ENCODE results near the gene BMAL2. TPM values are rescaled to one million over a fixed set of nuclear protein-coding genes. Genes with fewer than 3 reads are reported as not detected.

BMAL2 gene
- 10 to 100 TPM; 23.1 to 47.1 (median 39.9) TPM for total RNA-seq (2021; fragmentation: NEBNext Ultra II Directional; extraction: Animal tissue kit (Norgen Biotek cat#: 25700))
- long read RNA-seq, partial matches to known transcripts = 0 of 2 reads
- long read RNA-seq, other reads (novel, unspliced or antisense) = 2 of 2 reads

- Mint-ChIP-seq H3K4me1 (ENCODE audit: low read depth) (peaks cover 72% of the 10 kb centered on the region), H3K4me3 (peak within 1 kb of the TSS; percentile 92), H3K36me3 (ENCODE audit: low read depth) (peaks cover 2% of the 10 kb centered on the region; the same call in 1 of the 2 replicates), H3K27ac (peak within 1 kb of the TSS; percentile 95), H3K27me3 (ENCODE audit: insufficient read depth) (no peaks in the 10 kb centered on the region; the same call in 1 of the 2 replicates), H3K9me3 (no peaks in the 10 kb centered on the region)
- no peak for DNase-seq
- TF ChIP-seq CTCF (IDR thresholded peaks at IDR 0.05) = no peak
These were observed at the start of gene BMAL2 for GRCh38 chr12:27332714-27333402. Gene BMAL2, plus strand, starts transcription at chr12:27332836. Its CDS starts 237 bp downstream, at chr12:27333073.

GRCh38 chr12:27284021-27284420, 48.6 kb upstream of the BMAL2 start:
- DNase-seq = no peak
- no peak for TF ChIP-seq CTCF (IDR thresholded peaks at IDR 0.05)
- Mint-ChIP-seq H3K27me3 (ENCODE audit: insufficient read depth) (no peaks in the 10 kb centered on the region; the same call in 1 of the 2 replicates), H3K27ac (peak overlapping the region; percentile 76; the same call in 1 of the 2 replicates), H3K4me1 (ENCODE audit: low read depth) (peaks cover 35% of the 10 kb centered on the region), H3K4me3 (no peak overlapping the region), H3K36me3 (ENCODE audit: low read depth) (no peaks in the 10 kb centered on the region), H3K9me3 (no peaks in the 10 kb centered on the region)

- peak overlapping the region; percentile 76 for H3K27ac Mint-ChIP-seq
- peak overlapping the region; percentile 36 for H3K4me3 Mint-ChIP-seq
- DNase-seq = peak; percentile 64
- no peak for TF ChIP-seq CTCF (IDR thresholded peaks at IDR 0.05)
- no peaks in the 10 kb centered on the region for H3K9me3 Mint-ChIP-seq
- no peaks in the 10 kb centered on the region for H3K36me3 Mint-ChIP-seq (ENCODE audit: low read depth)
- H3K4me1 Mint-ChIP-seq (ENCODE audit: low read depth) = peaks cover 41% of the 10 kb centered on the region
- no peaks in the 10 kb centered on the region; the same call in 1 of the 2 replicates for H3K27me3 Mint-ChIP-seq (ENCODE audit: insufficient read depth)
These were observed 47.9 kb upstream of the BMAL2 start for GRCh38 chr12:27284751-27285150.

- peak overlapping the region; percentile 55 for H3K4me3 Mint-ChIP-seq
- peak overlapping the region; percentile 78 for H3K27ac Mint-ChIP-seq
- H3K27me3 Mint-ChIP-seq (ENCODE audit: insufficient read depth) = no peaks in the 10 kb centered on the region; the same call in 1 of the 2 replicates
- H3K36me3 Mint-ChIP-seq (ENCODE audit: low read depth) = no peaks in the 10 kb centered on the region
- DNase-seq = no peak
- H3K4me1 Mint-ChIP-seq (ENCODE audit: low read depth) = peaks cover 43% of the 10 kb centered on the region
- no peaks in the 10 kb centered on the region for H3K9me3 Mint-ChIP-seq
- no peak for TF ChIP-seq CTCF (IDR thresholded peaks at IDR 0.05)
These were observed 47.2 kb upstream of the BMAL2 start for GRCh38 chr12:27285403-27285802.

GRCh38 chr12:27289414-27289813, 43.2 kb upstream of the BMAL2 start:
- H3K4me3 Mint-ChIP-seq = no peak overlapping the region
- H3K9me3 Mint-ChIP-seq = no peaks in the 10 kb centered on the region
- H3K27me3 Mint-ChIP-seq (ENCODE audit: insufficient read depth) = no peaks in the 10 kb centered on the region; the same call in 1 of the 2 replicates
- H3K4me1 Mint-ChIP-seq (ENCODE audit: low read depth) = peaks cover 35% of the 10 kb centered on the region
- DNase-seq = no peak
- TF ChIP-seq CTCF (IDR thresholded peaks at IDR 0.05) = no peak
- H3K27ac Mint-ChIP-seq = no peak overlapping the region
- H3K36me3 Mint-ChIP-seq (ENCODE audit: low read depth) = no peaks in the 10 kb centered on the region

All from HFFc6 (cell line).